HCT116 (cell line): ENCODE measurements around the gene KCNIP4. TPM values are rescaled to one million over a fixed set of nuclear protein-coding genes. Genes with fewer than 3 reads are reported as not detected.

Experiments
- ATAC-seq: fragments of 200-7000 bp; cut with Tn5 transposase; 2 replicates; pipeline ENCODE4 v1.9.1; 2020; ENCODE audit warnings: mild to moderate bottlenecking, moderate library complexity
- BruUV-seq: library from RNA; stranded (reverse); fragments of 400-500 nt; replicated peaks from 2 replicates; lab custom pipeline; 2021; lab: Mats Ljungman, UMichigan
- CTCF ChIA-PET: fragments of 300-600 bp; sonication (Branson Sonifier 250); formaldehyde crosslinking; loops from one replicate; lab custom pipeline; 2021; ENCODE audit warnings: antibody characterized with exemption; lab: Charles Lee
- POLR2A ChIA-PET: fragments of 300-600, 350-600 bp; sonication (Branson Sonifier 250); formaldehyde crosslinking; loops from one replicate; lab custom pipeline; 2021; ENCODE audit warnings: antibody characterized with exemption; lab: Charles Lee
- RAD21 ChIA-PET, 2 experiments: fragments of 300-600 bp; sonication (Branson Sonifier 250); formaldehyde crosslinking; loops; one replicate each; lab custom pipeline; 2023; ENCODE audit warnings: low total read pairs in 2 of 2; ENCODE audit not compliant: uncharacterized antibody in 2 of 2, unreplicated experiment in 2 of 2, low non-redundant PET in 1 of 2; lab: Charles Lee
- DNase-seq: peaks from one replicate; pipeline ENCODE4 v3.0.0-alpha.2; 2010; ENCODE audit warnings: low read depth, low spot score
- H2AFZ ChIP-seq: fragments of 200-600 bp; shearing (Covaris generic), sonication (generic); 2 replicates; pipeline ENCODE4 v1.6.1; 2017; ENCODE audit warnings: low read depth, mixed run types, mixed read lengths, antibody characterized with exemption, low read length; ENCODE audit not compliant: poor library complexity, severe bottlenecking
- H3K27ac ChIP-seq: 2 replicates; pipeline ENCODE4 v1.5.1; 2012; ENCODE audit warnings: low read depth, low read length
- H3K27me3 ChIP-seq: fragments of 200-600 bp; sonication (generic); 2 replicates; pipeline ENCODE4 v1.6.1; 2016; ENCODE audit warnings: mixed run types, low read length, mixed read lengths; ENCODE audit not compliant: insufficient read depth
- H3K36me3 ChIP-seq, 2 experiments: fragments of 200-500 bp in 1 of 2; fragments of 200-600 bp in 1 of 2; sonication (Bioruptor generic) in 1 of 2; sonication (generic) in 1 of 2; 2 replicates each; pipeline versions ENCODE4 v1.5.1 to v1.6.1; 2014 to 2016; ENCODE audit warnings: low read length in 2 of 2, inconsistent platforms in 1 of 2, mixed read lengths in 1 of 2, mixed run types in 1 of 2; ENCODE audit not compliant: insufficient read depth in 2 of 2, control insufficient read depth in 1 of 2
- H3K4me1 ChIP-seq, 2 experiments: fragments of 200-600 bp in 1 of 2; sonication (generic) in 1 of 2; 2 replicates each; pipeline versions ENCODE4 v1.5.1 to v1.6.1; 2012 to 2017; ENCODE audit warnings: low read length in 2 of 2, inconsistent platforms in 1 of 2, mild to moderate bottlenecking in 1 of 2, mixed read lengths in 1 of 2, mixed run types in 1 of 2, moderate library complexity in 1 of 2; ENCODE audit not compliant: insufficient read depth in 2 of 2, control insufficient read depth in 1 of 2
- H3K4me2 ChIP-seq: fragments of 200-600 bp; sonication (generic); 2 replicates; pipeline ENCODE4 v1.6.1; 2017; ENCODE audit warnings: mixed run types, low read length, mixed read lengths
- H3K4me3 ChIP-seq, 2 experiments: fragments of 200-600 bp in 1 of 2; sonication (generic) in 1 of 2; replicated peaks in 1 of 2; 2 replicates each; pipeline ENCODE4 v1.5.1; 2011 to 2016; ENCODE audit warnings: low read length in 2 of 2, control low read depth in 1 of 2, low read depth in 1 of 2, mild to moderate bottlenecking in 1 of 2, mixed read lengths in 1 of 2, mixed run types in 1 of 2
- H3K79me2 ChIP-seq: fragments of 200-600 bp; sonication (generic); 2 replicates; pipeline ENCODE4 v1.6.1; 2017; ENCODE audit warnings: mild to moderate bottlenecking, mixed run types, low read length, moderate library complexity, mixed read lengths; ENCODE audit not compliant: insufficient read depth
- H3K9ac ChIP-seq: fragments of 200-600 bp; sonication (generic); 2 replicates; pipeline ENCODE4 v1.6.1; 2016; ENCODE audit warnings: low read length, mixed read lengths
- H3K9me2 ChIP-seq: fragments of 200-600 bp; sonication (generic), shearing (Covaris generic); 2 replicates; pipeline ENCODE4 v1.6.1; 2017; ENCODE audit warnings: mixed run types, mild to moderate bottlenecking, moderate library complexity; ENCODE audit not compliant: insufficient read depth
- H3K9me3 ChIP-seq, 2 experiments: fragments of 200-500 bp in 1 of 2; fragments of 200-600 bp in 1 of 2; sonication (Bioruptor generic) in 1 of 2; sonication (generic) in 1 of 2; 2 replicates each; pipeline ENCODE4 v1.6.1; 2014 to 2017; ENCODE audit warnings: low read length in 2 of 2, mixed read lengths in 2 of 2, inconsistent platforms in 1 of 2, low read depth in 1 of 2, mild to moderate bottlenecking in 1 of 2, mixed run types in 1 of 2, moderate library complexity in 1 of 2; ENCODE audit not compliant: control insufficient read depth in 1 of 2, insufficient read depth in 1 of 2
- H4K20me1 ChIP-seq: fragments of 200-600 bp; sonication (generic), shearing (Covaris generic); 2 replicates; pipeline ENCODE4 v1.6.1; 2017; ENCODE audit warnings: mixed run types, mild to moderate bottlenecking, moderate library complexity; ENCODE audit not compliant: insufficient read depth
- ATF3 ChIP-seq: IDR thresholded peaks from 2 replicates; pipeline ENCODE4 v1.6.1; 2012
- CEBPB ChIP-seq: IDR thresholded peaks from 2 replicates; pipeline ENCODE4 v1.6.1; 2012; ENCODE audit warnings: low read depth
- CTCF ChIP-seq, 3 experiments: fragments of 200-600 bp in 1 of 3; sonication (generic) in 1 of 3; IDR thresholded peaks in 2 of 3; conservative IDR thresholded peaks in 1 of 3; 2 replicates each; pipeline ENCODE4 v1.5.1; 2012 to 2017; ENCODE audit warnings: low read depth in 2 of 3, low read length in 2 of 3, antibody characterized with exemption in 1 of 3, borderline replicate concordance in 1 of 3, control low read depth in 1 of 3, mild to moderate bottlenecking in 1 of 3, mixed read lengths in 1 of 3, mixed run types in 1 of 3, moderate library complexity in 1 of 3; ENCODE audit not compliant: insufficient read depth in 1 of 3
- EGR1 ChIP-seq: IDR thresholded peaks from 2 replicates; pipeline ENCODE4 v1.6.1; 2012; ENCODE audit warnings: low read depth
- EZH2phosphoT487 ChIP-seq: fragments of 200-600 bp; IDR thresholded peaks from 2 replicates; pipeline ENCODE4 v1.6.1; 2018; ENCODE audit warnings: antibody characterized with exemption, borderline replicate concordance
- POLR2AphosphoS5 ChIP-seq: IDR thresholded peaks from 2 replicates; pipeline ENCODE4 v1.6.1; 2011; ENCODE audit warnings: mild to moderate bottlenecking, low read depth, low read length, moderate library complexity
- RAD21 ChIP-seq: IDR thresholded peaks from 2 replicates; pipeline ENCODE4 v1.6.1; 2012; ENCODE audit warnings: low read depth, mild to moderate bottlenecking
- REST ChIP-seq: IDR thresholded peaks from 2 replicates; pipeline ENCODE4 v1.6.1; 2012; ENCODE audit warnings: low read depth
- SIN3A ChIP-seq: IDR thresholded peaks from 2 replicates; pipeline ENCODE4 v1.6.1; 2012; ENCODE audit warnings: low read depth
- SRF ChIP-seq: IDR thresholded peaks from 2 replicates; pipeline ENCODE4 v1.6.1; 2012; ENCODE audit warnings: low read depth
- TCF7L2 ChIP-seq: IDR thresholded peaks from 2 replicates; pipeline ENCODE4 v1.7.0; 2011; ENCODE audit warnings: borderline replicate concordance, inconsistent platforms; ENCODE audit not compliant: insufficient read depth, insufficient read length; ENCODE audit errors: extremely low read depth
- intact Hi-C: fragments of 100-400 bp; cut with micrococcal nuclease; formaldehyde crosslinking; loops from 2 replicates; pipeline ENCODE4 v1.10.0; 2022
- total RNA-seq: library from RNA; stranded (reverse); gene quantifications from one replicate; pipeline ENCODE4 v1.2.1, GENCODE V29; 2021; ENCODE audit not compliant: unreplicated experiment

KCNIP4 gene
- total RNA-seq, 1 experiment from 2014 or later: not detected

- Histone ChIP-seq H3K27me3 (no peaks in the 10 kb centered on the region), H3K27ac (no peak overlapping the region), H3K9me2 (no peaks in the 10 kb centered on the region), H3K4me2 (no peak overlapping the region), H3K36me3 (no peaks in the 10 kb centered on the region), H4K20me1 (no peaks in the 10 kb centered on the region), H3K9me3 (peaks cover 0 to 4% of the 10 kb centered on the region in 2 experiments; a peak in 2 of 4 replicates), H3K4me1 (no peaks in the 10 kb centered on the region), H3K9ac (no peak overlapping the region), H3K4me3 (no peak overlapping the region), H3K79me2 (no peaks in the 10 kb centered on the region), H2AFZ (no peak overlapping the region)
- POLR2A ChIA-PET: no interaction called here
- RAD21 ChIA-PET: no interaction called here
- no TSS peak for BruUV-seq
- TF ChIP-seq CEBPB (no peak), CTCF (IDR thresholded peaks at IDR 0.05 in 2 of 3, conservative IDR thresholded peaks at IDR 0.05 in 1 of 3; ENCODE audit: borderline replicate concordance in 1 of 3, insufficient read depth in 1 of 3, low read depth in 2 of 3, low read length in 2 of 3) (no peak), EZH2phosphoT487 (no peak), SIN3A (no peak), RAD21 (no peak), ATF3 (no peak), EGR1 (no peak), SRF (no peak), TCF7L2 (no peak), POLR2AphosphoS5 (no peak), REST (no peak)
- ATAC-seq: no peak
- CTCF ChIA-PET: no interaction called here
- intact Hi-C loops: no loop called here
- no peak for DNase-seq
These were observed 30.6 kb upstream of the KCNIP4 start for GRCh38 chr4:21979196-21979595.
